A549 (cell line): ENCODE measurements around the gene AAK1. TPM values are rescaled to one million over a fixed set of nuclear protein-coding genes. Genes with fewer than 3 reads are reported as not detected.

Experiments
- ATAC-seq, 2 experiments: fragments of 200-7000 bp in 1 of 2; fragments of >200 bp in 1 of 2; cut with Nextera tagmentation in 1 of 2; cut with Tn5 transposase in 1 of 2; 3 replicates each; pipeline versions ENCODE4 v1.8.0 to v1.9.1; 2018 to 2020; ENCODE audit warnings: mild to moderate bottlenecking in 1 of 2, moderate library complexity in 1 of 2
- CTCF ChIA-PET: fragments of 300-600 bp; sonication (Branson Sonifier 250); formaldehyde crosslinking; extraction: SDS; loops from one replicate; lab custom pipeline; 2021; ENCODE audit warnings: antibody characterized with exemption, inconsistent platforms; lab: Yijun Ruan, JAX
- POLR2A ChIA-PET: fragments of 350-600 bp; formaldehyde crosslinking; extraction: SDS; loops from one replicate; lab custom pipeline; 2021; ENCODE audit warnings: antibody characterized with exemption, inconsistent platforms; lab: Yijun Ruan, JAX
- DNase-seq, 2 experiments: peaks; one replicate each; pipeline versions ENCODE4 v3.0.0 to v3.0.0-alpha.2; 2011 to 2016; ENCODE audit warnings: low read depth in 1 of 2, low spot score in 1 of 2
- FAIRE-seq: peaks from 2 replicates; lab custom pipeline; 2011; peaks lifted over from hg19 to GRCh38; lab: Jason Lieb, UNC
- H3K27ac ChIP-seq, 2 experiments: fragments of >200 bp; sonication (Bioruptor Twin); formaldehyde crosslinking; 3 replicates each; pipeline ENCODE4 v1.5.1; 2016 to 2017
- H3K4me1 ChIP-seq: fragments of >200 bp; sonication (Bioruptor Twin); formaldehyde crosslinking; 3 replicates; pipeline ENCODE4 v1.6.1; 2016
- H3K4me2 ChIP-seq: fragments of >200 bp; sonication (Bioruptor Twin); formaldehyde crosslinking; 3 replicates; pipeline ENCODE4 v1.6.1; 2016
- H3K4me3 ChIP-seq: fragments of >200 bp; sonication (Bioruptor Twin); formaldehyde crosslinking; 3 replicates; pipeline ENCODE4 v1.5.1; 2016
- H3K9me3 ChIP-seq: fragments of >200 bp; sonication (Bioruptor Twin); formaldehyde crosslinking; 3 replicates; pipeline ENCODE4 v1.6.1; 2016
- BHLHE40 ChIP-seq: IDR thresholded peaks from 2 replicates; pipeline ENCODE4 v1.6.1; 2012; ENCODE audit warnings: low read depth, low read length, inconsistent platforms
- CBX8 ChIP-seq: fragments of 200-600 bp; sonication (generic); IDR thresholded peaks from 2 replicates; pipeline ENCODE4 v1.6.1; 2016
- CEBPB ChIP-seq, 2 experiments: fragments of >200 bp in 1 of 2; sonication (Bioruptor Twin) in 1 of 2; formaldehyde crosslinking in 1 of 2; IDR thresholded peaks; 2 replicates each; pipeline ENCODE4 v1.6.1; 2012 to 2016
- EP300 ChIP-seq, 2 experiments: fragments of >200 bp; sonication (Bioruptor Twin); formaldehyde crosslinking; IDR thresholded peaks; 2 replicates in 1 of 2; 3 replicates in 1 of 2; pipeline ENCODE4 v1.6.1; 2016 to 2017
- FOSL2 ChIP-seq, 2 experiments: fragments of 450-650 bp in 1 of 2; fragments of >200 bp in 1 of 2; sonication (Bioruptor Twin) in 1 of 2; formaldehyde crosslinking; IDR thresholded peaks; 2 replicates each; pipeline versions ENCODE4 v1.5.0 to v1.6.1; 2016 to 2020; ENCODE audit warnings: mild to moderate bottlenecking in 1 of 2, moderate library complexity in 1 of 2
- GATA3 ChIP-seq: IDR thresholded peaks from 2 replicates; pipeline ENCODE4 v1.6.1; 2012; ENCODE audit warnings: borderline replicate concordance
- HDAC2 ChIP-seq: fragments of 200-600 bp; sonication (generic); IDR thresholded peaks from 2 replicates; pipeline ENCODE4 v1.6.1; 2016
- HMGXB4 ChIP-seq: fragments of 250-450 bp; sonication (Bioruptor Pico); IDR thresholded peaks from 2 replicates; pipeline ENCODE4 v1.5.0; 2021; ENCODE audit warnings: mild to moderate bottlenecking, moderate library complexity, borderline replicate concordance
- JUNB ChIP-seq: fragments of >200 bp; sonication (Bioruptor Twin); formaldehyde crosslinking; IDR thresholded peaks from 2 replicates; pipeline ENCODE4 v1.6.1; 2016
- MAX ChIP-seq: IDR thresholded peaks from 2 replicates; pipeline ENCODE4 v1.6.1; 2012
- MAZ ChIP-seq: fragments of 150-350 bp; IDR thresholded peaks from 2 replicates; pipeline ENCODE4 v1.6.1; 2014; ENCODE audit warnings: antibody characterized with exemption, low read depth, low read length, borderline replicate concordance
- NPAS2 ChIP-seq: fragments of 250-450 bp; sonication (Bioruptor Pico); IDR thresholded peaks from 2 replicates; pipeline ENCODE4 v1.8.0; 2022; ENCODE audit warnings: mild to moderate bottlenecking, moderate library complexity, borderline replicate concordance
- RCOR1 ChIP-seq: fragments of 150-350 bp; IDR thresholded peaks from 2 replicates; pipeline ENCODE4 v1.6.1; 2014; ENCODE audit warnings: antibody characterized with exemption, low read length, low read depth
- SMC3 ChIP-seq: fragments of >200 bp; sonication (Bioruptor Twin); formaldehyde crosslinking; IDR thresholded peaks from 3 replicates; pipeline ENCODE4 v1.6.1; 2018; ENCODE audit warnings: inconsistent platforms
- SREBF2 ChIP-seq: fragments of 450-650 bp; IDR thresholded peaks from 2 replicates; pipeline ENCODE4 v1.6.1; 2014; ENCODE audit warnings: mild to moderate bottlenecking, moderate library complexity
- TP53 ChIP-seq: fragments of 250-450 bp; sonication (Bioruptor Pico); IDR thresholded peaks from 2 replicates; pipeline ENCODE4 v1.5.0; 2021; ENCODE audit warnings: mild to moderate bottlenecking, moderate library complexity
- WGBS: methylation state at CpG from one replicate; pipeline ENCODE4 v1.1.6; 2017; ENCODE audit errors: missing lambda C conversion rate; 5-methylcytosine and 5-hydroxymethylcytosine counted together
- polyA plus RNA-seq, 4 experiments: library from polyadenylated mRNA; depleted of rRNA in 3 of 4; stranded (reverse); fragments of >200 nt; fragmentation: RNase III in 1 of 4; extraction: RNeasy Plus Mini Kit Qiagen cat#74134 plus additional on column Dnase treatment in 1 of 4; gene quantifications; 2 replicates in 3 of 4; 3 replicates in 1 of 4; pipeline ENCODE4 v1.2.3, GENCODE V29; 2011 to 2017
- TF ChIP-seq, protein P1 (sequence below): IDR thresholded peaks from 2 replicates; pipeline ENCODE4 v1.6.1; 2012
- TF ChIP-seq, protein P2 (sequence below): fragments of 150-350 bp; IDR thresholded peaks from 2 replicates; pipeline ENCODE4 v1.6.1; 2014; ENCODE audit warnings: low read depth, mild to moderate bottlenecking, low read length
- TF ChIP-seq, protein P3 (sequence below): fragments of >200 bp; sonication (Bioruptor Twin); formaldehyde crosslinking; IDR thresholded peaks from 3 replicates; pipeline ENCODE4 v1.6.1; 2016

AAK1 gene
- polyA plus RNA-seq, 2 of the 4 experiments (the other 2 are of a cell fraction), result 15.9 to 25.7 TPM

GRCh38 chr2:69489793-69490192 lies 153.7 kb downstream of the AAK1 start:
- ChIA-PET POLR2A (no interaction called here), CTCF (interaction anchor here (0.6 to 1.3 kb wide), 2 partner anchors 11 to 84 kb away, joined by 3 read pairs; no protein-coding TSS in a partner anchor)
- DNase-seq, result no peak
- TF ChIP-seq, protein P1, sequence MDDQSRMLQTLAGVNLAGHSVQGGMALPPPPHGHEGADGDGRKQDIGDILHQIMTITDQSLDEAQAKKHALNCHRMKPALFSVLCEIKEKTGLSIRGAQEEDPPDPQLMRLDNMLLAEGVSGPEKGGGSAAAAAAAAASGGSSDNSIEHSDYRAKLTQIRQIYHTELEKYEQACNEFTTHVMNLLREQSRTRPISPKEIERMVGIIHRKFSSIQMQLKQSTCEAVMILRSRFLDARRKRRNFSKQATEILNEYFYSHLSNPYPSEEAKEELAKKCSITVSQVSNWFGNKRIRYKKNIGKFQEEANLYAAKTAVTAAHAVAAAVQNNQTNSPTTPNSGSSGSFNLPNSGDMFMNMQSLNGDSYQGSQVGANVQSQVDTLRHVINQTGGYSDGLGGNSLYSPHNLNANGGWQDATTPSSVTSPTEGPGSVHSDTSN, result no peak
- TF ChIP-seq TP53 (CRISPR knock-in tag) (no peak), BHLHE40 (no peak), EP300 (IDR thresholded peaks at IDR 0.05) (no peak), SMC3 (no peak), NPAS2 (CRISPR knock-in tag) (no peak), CBX8 (no peak), RCOR1 (no peak)
- TF ChIP-seq, protein P2, sequence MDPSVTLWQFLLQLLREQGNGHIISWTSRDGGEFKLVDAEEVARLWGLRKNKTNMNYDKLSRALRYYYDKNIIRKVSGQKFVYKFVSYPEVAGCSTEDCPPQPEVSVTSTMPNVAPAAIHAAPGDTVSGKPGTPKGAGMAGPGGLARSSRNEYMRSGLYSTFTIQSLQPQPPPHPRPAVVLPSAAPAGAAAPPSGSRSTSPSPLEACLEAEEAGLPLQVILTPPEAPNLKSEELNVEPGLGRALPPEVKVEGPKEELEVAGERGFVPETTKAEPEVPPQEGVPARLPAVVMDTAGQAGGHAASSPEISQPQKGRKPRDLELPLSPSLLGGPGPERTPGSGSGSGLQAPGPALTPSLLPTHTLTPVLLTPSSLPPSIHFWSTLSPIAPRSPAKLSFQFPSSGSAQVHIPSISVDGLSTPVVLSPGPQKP, result no peak
- TF ChIP-seq, protein P3, sequence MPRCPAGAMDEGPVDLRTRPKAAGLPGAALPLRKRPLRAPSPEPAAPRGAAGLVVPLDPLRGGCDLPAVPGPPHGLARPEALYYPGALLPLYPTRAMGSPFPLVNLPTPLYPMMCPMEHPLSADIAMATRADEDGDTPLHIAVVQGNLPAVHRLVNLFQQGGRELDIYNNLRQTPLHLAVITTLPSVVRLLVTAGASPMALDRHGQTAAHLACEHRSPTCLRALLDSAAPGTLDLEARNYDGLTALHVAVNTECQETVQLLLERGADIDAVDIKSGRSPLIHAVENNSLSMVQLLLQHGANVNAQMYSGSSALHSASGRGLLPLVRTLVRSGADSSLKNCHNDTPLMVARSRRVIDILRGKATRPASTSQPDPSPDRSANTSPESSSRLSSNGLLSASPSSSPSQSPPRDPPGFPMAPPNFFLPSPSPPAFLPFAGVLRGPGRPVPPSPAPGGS, result no peak
- Histone ChIP-seq H3K9me3 (no peaks in the 10 kb centered on the region), H3K4me1 (peaks cover 7% of the 10 kb centered on the region; the same call in 2 of the 3 replicates), H3K27ac (no peak overlapping the region), H3K4me2 (no peak overlapping the region), H3K4me3 (no peak overlapping the region)
- 90% methylated on average over 6 of the region's 6 CpGs for WGBS
- no peak for ATAC-seq
- FAIRE-seq, result no peak

GRCh38 chr2:69483696-69484095 lies 159.8 kb downstream of the AAK1 start:
- FAIRE-seq (peak; percentile 72), DNase-seq (peak in 1 of 2 experiments; percentile 64), ATAC-seq (peak in 1 of 2 experiments; percentile 68; a peak in 3 of 6 replicates)
- TF ChIP-seq, protein P1, result no peak
- TF ChIP-seq MAX (peak; percentile 19; the same call in 1 of the 2 replicates), JUNB (peak; percentile 55; the same call in 1 of the 2 replicates), FOSL2 (IDR thresholded peaks at IDR 0.05) (no peak), FOSL2 (CRISPR knock-in tag; IDR thresholded peaks at IDR 0.05) (peak; percentile 61), CBX8 (no peak), GATA3 (peak; percentile 52), CEBPB (IDR thresholded peaks at IDR 0.05) (peak in 1 of 2 experiments; percentile 29; a peak in 1 of 4 replicates), EP300 (IDR thresholded peaks at IDR 0.05) (no peak)
- Histone ChIP-seq H3K27ac (no peak overlapping the region), H3K4me2 (peak overlapping the region; percentile 64), H3K4me1 (peaks cover 27% of the 10 kb centered on the region), H3K9me3 (no peaks in the 10 kb centered on the region), H3K4me3 (peak overlapping the region; percentile 2; the same call in 1 of the 3 replicates)
- ChIA-PET CTCF (interaction anchor here (0.9 to 1.5 kb wide), 3 partner anchors 17 to 333 kb away, joined by 3 read pairs; no protein-coding TSS in a partner anchor), POLR2A (no interaction called here)
- WGBS, result 3% methylated on average over 3 of the region's 3 CpGs

DNA sequence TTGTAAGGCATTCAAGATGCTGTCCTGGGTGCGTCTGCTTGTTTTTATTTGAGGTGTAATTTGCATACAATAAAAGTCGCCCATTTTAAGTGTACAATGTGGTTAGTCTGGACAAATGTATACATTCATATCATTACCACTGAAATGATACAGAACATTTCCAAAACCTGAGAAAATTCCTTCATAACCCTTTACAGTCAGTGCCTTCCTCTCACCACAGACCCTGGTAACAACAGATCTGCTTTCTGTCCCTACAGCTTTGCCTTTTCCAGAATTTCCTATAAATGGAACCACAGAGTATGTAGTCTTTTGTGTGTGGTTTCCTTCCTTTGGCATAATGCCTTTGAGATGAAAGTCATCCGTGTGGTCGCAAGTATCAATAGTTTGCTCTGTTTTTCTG lies 160.5 kb downstream of the AAK1 start:
- 76% methylated on average over 4 of the region's 4 CpGs for WGBS
- ATAC-seq (peak in 1 of 2 experiments; percentile 40; a peak in 3 of 6 replicates), FAIRE-seq (no peak), DNase-seq (no peak)
- TF ChIP-seq MAZ (no peak), SREBF2 (no peak), SMC3 (no peak), CEBPB (IDR thresholded peaks at IDR 0.05) (no peak), HMGXB4 (CRISPR knock-in tag) (no peak), HDAC2 (no peak)
- no peak overlapping the region for H3K27ac ChIP-seq
- ChIA-PET POLR2A (no interaction called here), CTCF (interaction anchor here (1.3 to 1.5 kb wide), 2 partner anchors 76 to 334 kb away, joined by 3 read pairs; no protein-coding TSS in a partner anchor)
- no peaks in the 10 kb centered on the region for H3K9me3 ChIP-seq
- peaks cover 27% of the 10 kb centered on the region for H3K4me1 ChIP-seq
- H3K4me2 ChIP-seq, result peak overlapping the region; percentile 64; the same call in 1 of the 3 replicates
- no peak overlapping the region for H3K4me3 ChIP-seq
